Stimulated activated CD8-positive, alpha-beta memory T cell treated with anti-CD3 and anti-CD28 coated beads, Interleukin-7, amount 100 ng/mL, for 4 hours (primary cell): Measurements from ENCODE around the gene JAK3.
"Not testable (repeated sequence)": the region's sequence is repeated elsewhere in the genome, so short reads cannot be mapped to it uniquely, and the experiment has no call there.

Experiments
- DNase-seq, 2 donors: peaks; one replicate each; pipeline ENCODE4 v3.0.0-alpha.2; 2020; ENCODE audit warnings: low read depth in 2 of 2

JAK3 gene

DNA sequence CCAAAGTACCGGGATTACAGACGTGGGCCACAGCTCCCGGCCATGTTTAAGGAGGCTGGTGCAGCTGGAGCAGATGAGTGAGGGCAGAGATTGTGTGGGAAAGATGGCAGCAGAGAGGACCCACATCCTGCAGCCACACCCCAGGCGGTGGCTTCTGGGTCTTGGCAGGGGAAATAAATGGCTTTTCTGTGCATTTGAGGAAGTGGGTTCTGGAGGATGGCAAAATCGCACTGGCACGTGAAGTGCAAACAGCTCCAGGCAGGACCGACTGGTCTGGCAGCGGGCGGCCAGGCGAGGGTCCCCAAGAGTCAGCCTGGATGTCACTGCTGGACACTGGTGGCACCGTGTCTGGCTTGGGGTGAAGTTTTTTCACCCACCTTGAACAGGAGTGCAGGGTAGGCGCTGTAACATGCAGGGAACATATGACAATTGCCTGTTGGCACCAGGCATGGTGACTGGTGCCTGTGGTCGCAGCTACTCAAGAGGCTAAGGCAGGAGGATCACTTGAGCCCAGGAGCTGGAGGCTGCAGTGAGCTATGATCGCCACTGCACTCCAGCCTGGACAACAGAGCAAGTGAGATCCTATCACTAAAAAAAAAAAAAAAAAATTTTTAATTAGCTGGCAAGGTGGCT is 44.4 kb downstream of the JAK3 start:
- DNase-seq, result no peak

DNA sequence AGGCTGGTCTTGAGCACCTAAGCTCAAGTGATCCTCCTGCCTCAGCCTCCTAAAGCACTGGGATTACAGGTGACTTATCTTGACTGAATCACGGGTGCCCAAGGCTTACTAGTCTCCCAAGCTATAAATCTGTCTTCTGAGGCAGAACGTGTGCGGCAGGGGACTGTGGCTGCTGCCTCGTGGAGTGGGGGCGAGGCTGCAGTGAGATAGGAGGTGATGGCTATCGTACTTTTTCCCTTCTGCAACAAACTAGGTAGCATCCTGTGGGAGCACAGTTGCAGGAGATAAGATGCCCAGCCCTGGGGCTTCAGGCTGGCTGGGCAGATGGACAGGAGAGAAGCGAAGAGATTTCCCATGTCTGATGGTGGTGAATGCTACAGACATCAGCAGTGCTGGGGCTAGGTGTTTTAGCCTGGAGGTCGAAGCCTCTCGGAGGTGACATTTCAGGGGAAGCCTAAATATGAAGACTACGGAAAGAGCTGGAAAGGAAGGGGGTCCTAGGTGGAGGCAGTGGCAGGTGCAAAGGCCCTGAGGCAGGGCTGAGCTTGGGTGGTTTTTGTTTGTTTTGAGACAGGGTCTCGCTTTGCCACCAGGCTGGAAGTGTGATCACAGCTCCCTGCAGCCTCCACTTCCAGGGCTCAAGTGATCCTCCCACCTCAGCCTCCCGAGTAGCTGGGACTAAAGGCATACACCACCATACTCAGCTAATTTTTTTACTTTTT is 45.5 kb downstream of the JAK3 start:
- no peak for DNase-seq

DNA sequence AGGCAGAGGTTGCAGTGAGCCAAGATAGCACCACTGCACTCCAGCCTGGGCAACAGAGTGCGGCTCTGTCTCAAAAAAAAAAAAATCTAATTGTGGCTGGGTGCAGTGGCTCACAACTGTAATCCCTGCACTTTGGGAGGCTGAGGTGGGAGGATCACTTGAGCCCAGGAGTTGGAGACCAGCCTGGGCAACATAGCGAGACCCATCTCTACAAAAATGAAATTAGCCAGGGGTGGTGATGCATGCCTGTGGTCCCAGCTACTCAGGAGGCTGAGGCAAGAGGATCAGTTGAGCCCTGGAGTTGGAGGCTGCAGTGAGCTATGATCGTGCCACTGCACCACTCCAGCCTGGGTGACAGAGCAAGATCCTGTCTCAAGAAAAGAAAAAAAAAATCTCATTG is 49.2 kb downstream of the JAK3 start:
- DNase-seq, result not testable (repeated sequence)

DNA sequence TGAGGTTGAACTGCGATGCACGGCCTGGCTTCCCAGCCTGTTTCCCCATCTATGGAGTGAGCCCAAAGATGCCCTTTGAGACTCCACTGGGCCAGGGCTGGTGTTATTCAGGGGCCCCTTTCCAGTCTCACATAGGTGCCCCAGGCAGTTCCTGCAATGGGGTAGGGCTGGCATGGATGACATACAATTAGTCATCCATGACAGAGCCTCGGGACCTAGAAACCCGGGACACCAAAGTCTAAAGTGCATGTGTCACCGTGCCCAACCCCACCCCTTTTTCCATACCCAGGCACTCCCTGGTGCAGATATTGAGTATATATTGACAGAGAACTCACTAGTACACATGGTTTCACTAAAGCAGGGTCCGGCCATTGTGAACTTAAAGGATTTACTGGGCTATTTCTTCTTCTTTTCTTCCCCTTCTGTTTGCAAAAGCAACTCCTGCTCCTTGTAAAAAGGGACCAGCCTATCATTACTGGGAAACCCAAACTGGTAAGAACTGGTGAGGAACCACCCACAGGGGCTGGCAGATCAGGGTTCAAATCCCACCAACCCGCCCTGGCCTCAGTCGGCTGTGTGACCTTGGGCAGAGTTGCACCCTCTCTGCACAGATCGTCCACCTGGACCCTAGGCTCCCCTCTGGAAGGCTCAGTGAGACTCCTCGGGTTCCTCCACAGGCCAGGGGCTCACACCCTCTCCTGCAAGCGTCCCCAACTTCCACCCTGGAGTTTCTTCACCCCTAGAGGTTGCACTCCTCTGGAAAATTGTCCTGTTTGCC is 50.2 kb downstream of the JAK3 start:
- DNase-seq, result peak in 1 of 2 donors; percentile 21

DNA sequence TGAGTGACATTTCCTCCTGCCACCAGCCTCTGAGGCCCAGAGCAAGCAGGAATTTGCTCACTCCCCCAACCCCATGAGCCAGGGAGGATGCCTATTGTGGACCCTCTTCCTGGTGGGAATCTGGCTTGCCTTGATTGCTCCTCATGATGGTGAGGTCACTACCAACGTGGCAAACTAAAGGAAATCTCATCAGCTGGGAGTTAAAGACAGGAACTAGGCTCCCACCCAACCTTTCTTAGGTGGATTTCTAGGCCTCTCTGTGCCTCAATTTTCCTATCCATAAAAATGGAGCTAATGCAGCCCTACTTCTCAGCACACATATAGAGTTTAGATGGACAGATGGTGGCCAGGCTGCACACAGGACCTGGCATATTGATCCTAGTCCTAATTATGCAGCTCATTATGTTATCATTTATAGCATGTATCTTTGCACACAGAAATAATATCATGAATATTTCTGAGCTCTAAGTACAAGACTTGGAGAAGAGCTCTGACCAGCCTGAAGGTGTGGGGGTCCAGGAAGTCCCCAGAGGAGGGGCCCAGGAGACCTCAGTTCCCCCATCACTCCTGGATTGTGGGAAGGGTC is 50.9 kb downstream of the JAK3 start:
- no peak for DNase-seq

DNA sequence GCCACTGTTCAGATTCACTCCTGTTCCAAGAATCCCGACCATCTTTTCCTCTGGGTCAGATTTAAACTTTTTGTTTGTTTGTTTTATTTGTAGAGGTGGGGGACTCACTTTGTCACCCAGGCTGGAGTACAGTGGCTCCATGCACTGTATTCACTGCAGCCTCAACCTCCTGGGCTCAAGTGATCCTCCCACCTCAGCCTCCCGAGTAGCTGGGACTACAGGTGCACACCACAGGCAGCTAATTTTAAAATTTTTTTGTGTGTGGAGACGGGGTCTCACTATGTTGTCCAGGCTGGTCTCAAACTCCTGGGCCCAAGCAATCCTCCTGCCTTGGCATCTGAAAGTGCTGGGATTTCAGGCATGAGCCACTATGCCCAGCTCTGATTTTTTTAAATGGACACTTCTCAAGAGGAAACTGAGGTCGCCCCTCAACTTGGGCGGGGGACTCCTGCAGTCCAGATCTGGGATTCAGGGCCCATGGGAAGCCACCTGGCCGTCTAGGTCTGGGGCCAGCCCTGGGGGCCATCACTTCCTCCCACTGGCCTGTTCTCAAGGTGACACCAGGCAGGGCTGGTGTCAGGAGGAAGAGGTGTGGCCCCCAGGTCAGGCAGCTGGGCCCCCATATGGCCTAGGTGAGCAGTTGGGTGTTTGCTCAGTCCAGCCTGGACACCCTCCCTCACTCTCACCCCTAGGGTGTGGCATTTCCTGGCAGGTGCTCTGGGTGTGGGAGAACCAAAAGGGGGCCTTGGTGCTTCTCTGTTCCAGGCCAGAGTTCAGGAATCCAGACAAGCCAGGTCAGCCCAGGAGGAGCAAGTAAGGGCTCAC is 51.6 kb downstream of the JAK3 start:
- DNase-seq, result no peak

DNA sequence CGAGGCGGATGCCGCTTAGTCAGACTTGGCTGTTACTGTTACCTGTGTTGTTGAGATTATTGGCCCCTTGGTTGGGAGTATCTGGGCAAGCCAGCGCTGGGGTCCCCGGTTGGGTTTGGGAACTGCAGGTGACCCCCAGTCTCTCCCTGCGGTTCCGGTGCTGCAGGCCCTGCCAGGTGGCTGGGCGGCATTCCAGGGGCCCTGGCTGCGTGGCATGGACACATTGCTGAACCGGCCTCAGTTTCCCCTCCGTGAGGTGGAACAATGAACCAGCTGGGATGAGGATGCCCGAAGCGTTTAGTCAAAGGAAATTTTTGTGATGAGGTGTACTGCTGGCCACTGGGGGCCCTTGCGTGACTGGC is 52.3 kb downstream of the JAK3 start:
- no peak for DNase-seq

DNA sequence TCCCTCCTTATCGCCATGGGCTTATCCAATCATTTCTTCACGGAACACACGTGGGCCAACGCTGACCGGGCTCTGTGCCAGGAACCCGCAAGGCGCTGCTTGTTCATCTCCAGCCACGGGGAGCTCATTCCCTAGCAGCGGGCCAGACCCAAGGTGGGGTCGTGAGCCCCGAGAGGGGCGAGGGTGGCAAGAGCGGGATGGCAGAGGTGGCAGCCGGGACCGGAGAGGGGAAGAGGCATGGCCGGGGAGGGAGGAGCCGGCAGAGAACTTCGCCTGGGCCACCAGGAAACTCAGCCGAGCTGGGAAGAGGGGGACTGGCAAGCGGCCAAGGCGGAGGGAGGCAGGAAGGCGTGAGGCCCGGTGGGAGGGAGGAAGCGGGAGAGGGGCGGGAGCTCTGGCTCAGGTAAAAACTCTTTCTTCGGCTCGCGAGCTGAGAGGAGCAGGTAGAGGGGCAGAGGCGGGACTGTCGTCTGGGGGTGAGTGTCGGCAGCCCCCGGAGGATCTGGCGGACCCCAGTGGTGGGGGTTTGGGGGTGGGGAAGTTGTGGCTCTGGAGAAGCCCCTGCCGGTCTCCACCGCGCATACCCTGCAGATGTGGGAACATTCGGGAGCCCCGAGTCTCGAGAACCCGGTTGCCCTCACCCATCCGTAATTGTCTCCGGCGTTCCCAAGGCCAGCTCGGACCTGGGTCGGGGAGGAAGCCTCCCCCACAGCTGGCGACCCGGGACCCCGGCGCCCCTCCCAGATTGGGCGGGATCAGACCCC is 52.9 kb downstream of the JAK3 start, which contains the start of gene B3GNT3:
Gene B3GNT3 (plus strand): TSS at position 408 of the 764 bp plus-strand sequence. CDS start 12,670 bp downstream, outside the sequence.
- no peak for DNase-seq

DNA sequence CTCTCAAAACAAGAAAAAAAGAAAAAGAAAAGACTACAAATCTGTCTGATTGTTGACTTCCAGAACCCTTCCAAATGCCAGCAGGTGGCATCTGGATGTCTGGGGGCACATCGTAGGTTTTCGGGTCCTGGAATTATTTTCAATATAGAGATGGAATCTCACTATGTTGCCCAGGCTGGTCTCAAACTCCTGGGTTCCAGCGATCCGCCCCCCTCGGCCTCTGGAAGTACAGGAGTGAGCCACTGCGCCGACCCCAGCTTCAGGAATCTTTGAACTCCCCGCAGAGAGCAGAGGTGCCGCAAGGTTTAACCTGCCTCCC is 53.4 kb downstream of the JAK3 start:
- no peak for DNase-seq

DNA sequence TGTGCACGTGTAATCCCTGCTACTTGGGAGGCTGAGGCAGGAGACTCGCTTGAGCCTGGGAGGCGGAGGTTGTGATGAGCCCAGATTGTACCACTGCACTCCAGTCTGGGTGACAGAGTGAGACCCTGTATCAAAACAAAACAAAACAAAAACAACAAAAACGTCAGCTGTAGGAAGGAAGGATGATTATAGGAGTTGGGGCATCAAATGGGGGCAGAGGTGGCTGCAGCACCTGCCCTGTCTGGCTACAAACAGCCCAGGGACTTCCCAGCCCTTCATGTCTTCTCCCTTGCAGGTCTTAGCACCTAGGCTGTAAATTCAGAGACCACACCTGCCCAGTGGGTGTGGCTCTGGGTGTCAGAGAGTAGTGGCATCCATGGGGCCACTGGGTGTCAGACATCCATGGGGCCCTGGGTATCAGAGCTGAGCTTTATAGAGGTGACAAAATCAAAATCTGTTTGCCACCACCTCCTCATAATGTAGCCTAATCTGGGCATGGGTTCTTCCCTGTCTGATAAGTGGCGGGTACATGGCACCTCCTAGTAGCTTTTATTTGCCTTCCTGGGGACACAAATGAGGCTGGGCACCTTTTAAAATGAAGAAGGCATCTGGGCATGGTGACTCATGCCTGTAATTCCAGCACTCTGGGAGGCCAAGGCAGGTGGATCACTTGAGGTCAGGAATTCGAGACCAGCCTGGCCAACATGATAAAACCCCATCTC is 57.6 kb downstream of the JAK3 start:
- DNase-seq, result no peak

DNA sequence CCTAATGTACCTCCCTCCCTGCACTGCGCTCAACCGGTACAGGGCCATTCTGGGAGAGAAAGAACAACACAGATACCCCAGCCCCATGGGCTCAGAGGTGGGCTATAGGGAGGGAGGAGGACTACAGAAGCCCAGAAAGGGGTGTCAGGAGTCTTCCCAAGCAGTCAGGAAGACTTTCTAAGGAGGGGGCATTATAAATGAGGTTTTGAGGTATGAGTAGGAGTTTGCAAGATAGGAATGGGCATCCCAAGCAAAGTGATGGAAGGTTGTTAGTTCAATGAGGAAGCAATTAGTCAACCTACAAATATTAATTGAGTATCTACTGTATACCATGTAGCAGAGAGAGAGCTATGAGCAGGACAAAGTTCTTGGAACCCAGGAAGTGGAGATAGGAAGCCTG is 59.1 kb downstream of the JAK3 start:
- no peak for DNase-seq

DNA sequence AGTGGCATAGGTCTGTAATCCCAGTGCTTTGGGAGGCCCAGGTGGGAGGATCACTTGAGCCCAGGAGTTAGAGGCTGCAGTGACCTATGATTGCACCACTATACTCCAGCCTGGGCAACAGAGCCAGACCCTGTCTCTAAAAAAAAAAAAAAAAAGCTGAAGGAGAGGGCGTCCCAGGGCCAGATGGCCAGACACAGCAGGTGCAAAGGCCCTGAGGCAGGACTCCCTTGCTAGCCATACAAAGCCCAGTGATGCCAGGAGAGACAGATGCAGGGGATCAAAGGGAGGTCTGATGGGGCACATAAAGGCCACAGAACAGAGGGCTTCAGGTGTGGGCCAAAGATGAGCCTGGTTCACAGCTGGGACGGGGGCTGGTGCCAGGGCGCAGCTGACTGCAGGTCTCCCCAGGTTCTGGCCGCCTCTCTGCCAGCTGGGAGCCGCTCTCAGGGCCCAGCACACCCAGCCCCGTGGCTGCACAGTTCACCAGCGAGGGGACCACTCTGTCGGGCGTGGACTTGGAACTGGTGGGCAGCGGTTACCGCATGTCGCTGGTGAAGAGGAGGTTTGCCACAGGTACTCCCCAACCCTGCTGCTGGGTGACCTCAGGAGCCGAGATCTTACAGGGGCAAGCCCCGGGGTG is 60.4 kb downstream of the JAK3 start:
- DNase-seq, result no peak

DNA sequence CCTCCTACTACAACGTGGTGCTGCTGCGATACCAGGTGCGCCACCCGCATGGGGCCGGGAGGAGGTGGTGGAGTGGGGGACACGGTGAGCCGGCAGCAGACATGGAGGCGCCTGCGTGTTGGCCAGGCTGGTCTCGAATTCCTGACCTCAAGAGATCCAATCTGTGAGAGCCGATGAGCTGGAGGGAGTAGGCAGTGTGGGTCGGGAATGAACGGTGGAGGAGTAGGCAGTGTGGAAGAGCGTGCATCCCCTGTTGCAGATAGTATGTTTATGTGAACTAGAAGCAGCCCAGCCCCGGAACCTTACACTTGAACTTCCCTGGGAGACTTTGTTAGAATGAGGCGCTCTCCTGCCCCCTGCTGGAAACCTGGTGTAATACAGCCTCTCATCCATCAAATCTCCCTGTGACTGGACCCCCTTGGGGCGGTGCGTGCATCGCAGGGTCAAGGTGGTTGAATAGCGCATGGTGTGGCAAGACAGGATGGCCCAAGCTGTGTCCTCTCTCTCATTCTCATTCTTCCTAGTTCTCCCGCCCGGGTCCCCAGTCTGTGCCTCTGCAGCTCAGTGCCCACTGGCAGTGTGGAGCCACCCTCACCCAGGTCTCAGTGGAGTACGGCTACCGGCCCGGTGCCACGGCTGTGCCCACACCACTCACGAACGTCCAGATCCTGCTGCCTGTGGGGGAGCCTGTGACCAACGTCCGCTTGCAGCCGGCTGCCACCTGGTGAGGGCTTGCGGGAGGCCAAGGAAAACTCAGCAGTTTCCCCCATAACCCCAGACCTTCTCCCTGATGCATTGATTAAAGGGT is 63.4 kb downstream of the JAK3 start:
- DNase-seq, result peak; percentile 43 to 57

DNA sequence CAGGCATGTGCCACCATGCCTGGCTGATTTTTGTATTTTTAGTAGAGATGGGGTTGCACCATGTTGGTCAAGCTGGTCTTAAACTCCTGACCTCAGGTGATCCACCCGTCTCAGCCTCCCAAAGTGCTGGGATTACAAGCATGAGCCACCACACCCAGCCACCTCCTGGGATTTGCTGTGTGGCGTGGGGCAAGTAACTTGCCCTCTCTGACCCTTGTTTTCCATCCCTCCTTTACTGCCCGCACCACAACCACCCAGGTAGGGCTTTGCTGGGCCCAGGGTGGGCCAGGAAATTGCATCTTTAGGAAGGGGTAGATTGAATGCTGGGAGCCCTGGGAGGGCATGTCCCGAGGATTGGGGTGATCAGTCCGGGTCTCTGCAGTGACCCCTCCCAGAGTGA is 64.1 kb downstream of the JAK3 start:
- not testable (repeated sequence) for DNase-seq

DNA sequence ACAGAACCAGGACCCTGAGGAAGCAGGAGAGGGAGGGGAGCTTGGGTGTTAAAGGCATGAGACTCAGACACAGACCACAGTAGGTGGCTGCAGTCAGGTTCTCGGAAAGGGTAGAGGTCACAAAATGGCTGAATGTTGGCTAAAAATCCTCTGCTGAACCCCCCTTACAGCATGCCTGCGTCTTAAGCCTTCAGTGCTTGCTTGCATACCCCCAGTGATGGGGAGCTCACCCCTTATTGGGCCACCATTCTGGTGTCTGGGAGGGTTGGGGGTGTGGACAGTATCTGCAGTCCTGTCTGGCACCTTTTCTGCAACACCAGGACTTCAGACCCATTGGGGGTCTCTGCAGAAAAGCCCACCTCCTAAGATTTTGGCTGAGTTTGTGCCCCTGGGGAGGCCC is 67.0 kb downstream of the JAK3 start:
- DNase-seq, result no peak

DNA sequence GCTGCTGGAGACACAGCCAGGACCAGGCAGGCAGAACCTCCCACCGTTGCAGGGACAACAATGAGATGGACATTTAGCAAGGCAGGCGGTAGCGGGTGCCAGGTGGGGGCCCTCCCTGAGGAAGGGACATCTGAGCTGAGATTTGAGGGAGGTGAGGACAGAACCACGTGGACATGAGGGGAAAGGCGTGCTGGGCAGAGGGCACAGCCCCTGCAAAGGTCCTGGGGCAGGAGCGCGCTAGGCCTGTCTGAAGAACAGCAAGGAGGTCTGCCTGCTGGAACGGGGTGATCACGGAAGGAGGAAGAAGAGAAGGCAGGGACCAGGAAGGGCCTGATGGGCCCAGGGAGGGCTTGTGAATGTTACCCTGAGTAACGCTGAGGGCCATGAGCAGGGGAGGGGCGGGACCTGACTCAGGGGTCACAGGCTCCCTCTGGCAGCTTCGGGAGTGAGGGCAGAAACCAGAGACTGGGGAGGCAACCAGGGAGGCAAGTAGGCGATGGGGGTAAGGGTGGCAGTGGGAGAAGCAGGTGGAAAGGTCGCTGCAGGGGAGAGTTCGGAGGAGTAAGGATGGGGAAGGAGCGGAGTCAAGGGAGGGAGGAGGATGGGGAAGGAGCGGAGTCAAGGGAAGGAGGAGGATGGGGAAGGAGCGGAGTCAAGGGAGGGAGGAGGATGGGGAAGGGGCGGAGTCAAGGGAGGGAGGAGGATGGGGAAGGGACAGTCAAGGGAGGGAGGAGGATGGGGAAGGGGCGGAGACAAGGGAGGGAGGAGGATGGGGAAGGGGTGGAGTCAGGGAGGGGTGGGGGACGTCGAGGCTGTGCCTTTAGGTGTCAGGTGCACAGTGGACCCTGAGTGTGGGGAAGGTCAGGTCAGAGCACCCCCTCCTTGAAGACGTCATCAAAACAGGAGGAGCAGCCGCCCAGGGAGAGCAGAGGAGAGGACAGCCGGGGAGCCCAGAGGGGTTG is 68.5 kb downstream of the JAK3 start:
- DNase-seq, result no peak

DNA sequence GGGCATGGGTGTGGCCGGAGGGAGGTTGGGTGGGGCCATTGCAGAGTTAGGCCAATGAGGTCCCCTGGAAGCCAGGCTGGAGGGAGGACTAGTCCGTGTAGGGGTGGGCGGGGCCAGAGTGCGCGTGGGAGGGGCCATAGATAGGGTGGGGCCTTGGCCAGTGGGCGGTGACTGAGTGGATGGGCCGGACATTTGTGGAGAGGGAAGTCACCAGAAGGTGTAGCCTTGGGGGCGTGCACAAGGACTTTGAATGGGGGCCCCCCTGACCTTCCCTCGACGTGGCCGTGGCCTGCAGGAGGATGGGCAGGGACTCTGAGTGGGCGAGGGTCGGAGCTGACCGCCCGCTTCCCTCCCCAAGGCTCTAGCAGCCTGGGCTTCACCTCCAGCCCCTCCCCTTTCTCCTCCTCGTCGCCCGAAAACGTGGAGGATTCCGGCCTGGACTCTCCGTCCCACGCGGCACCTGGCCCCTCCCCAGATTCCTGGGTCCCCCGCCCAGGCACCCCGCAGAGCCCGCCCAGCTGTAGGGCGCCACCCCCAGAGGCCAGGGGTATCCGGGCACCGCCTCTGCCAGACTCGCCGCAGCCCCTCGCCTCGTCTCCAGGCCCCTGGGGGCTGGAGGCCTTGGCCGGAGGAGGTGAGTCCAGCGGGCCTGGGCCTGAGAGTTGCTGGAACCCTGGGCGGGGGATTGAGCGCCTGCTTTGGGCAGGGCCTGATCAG is 69.4 kb downstream of the JAK3 start:
- no peak for DNase-seq
